Measurements from ENCODE around the gene TSNAXIP1. TPM values are rescaled to one million over a fixed set of nuclear protein-coding genes. Genes with fewer than 3 reads are reported as not detected.
"Not testable (repeated sequence)": the region's sequence is repeated elsewhere in the genome, so short reads cannot be mapped to it uniquely, and the experiment has no call there.

The TSNAXIP1 gene
- total RNA-seq, 4 donors from 2014 or later: 0.55 TPM; not detected in 3

DNA sequence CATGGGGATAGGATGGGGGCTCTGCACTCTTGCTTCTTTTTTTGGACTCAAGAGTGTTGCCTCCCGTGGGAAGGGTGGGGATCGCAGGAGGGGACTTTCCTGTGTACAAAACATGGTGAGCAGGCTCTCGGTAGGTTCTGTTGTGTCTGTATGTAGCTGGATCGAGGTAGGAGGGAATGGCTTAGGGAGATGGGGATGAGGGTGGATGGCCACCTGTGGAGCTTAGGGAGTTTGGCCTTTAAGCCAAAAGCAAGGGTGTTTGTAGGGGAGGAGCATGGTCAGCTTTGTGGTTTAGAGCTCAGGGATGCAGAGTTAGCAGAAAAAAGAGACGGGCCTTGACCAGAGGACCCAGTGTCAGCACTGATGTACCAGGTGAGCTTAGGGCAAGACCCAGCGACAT lies 55.2 kb downstream of the TSNAXIP1 start:
- TF ChIP-seq EP300 (IDR thresholded peaks at IDR 0.05; ENCODE audit: low read depth) (no peak), POLR2A (IDR thresholded peaks at IDR 0.05) (no peak), POLR2AphosphoS5 (IDR thresholded peaks at IDR 0.05) (no peak)
- TF ChIP-seq, protein P1, sequence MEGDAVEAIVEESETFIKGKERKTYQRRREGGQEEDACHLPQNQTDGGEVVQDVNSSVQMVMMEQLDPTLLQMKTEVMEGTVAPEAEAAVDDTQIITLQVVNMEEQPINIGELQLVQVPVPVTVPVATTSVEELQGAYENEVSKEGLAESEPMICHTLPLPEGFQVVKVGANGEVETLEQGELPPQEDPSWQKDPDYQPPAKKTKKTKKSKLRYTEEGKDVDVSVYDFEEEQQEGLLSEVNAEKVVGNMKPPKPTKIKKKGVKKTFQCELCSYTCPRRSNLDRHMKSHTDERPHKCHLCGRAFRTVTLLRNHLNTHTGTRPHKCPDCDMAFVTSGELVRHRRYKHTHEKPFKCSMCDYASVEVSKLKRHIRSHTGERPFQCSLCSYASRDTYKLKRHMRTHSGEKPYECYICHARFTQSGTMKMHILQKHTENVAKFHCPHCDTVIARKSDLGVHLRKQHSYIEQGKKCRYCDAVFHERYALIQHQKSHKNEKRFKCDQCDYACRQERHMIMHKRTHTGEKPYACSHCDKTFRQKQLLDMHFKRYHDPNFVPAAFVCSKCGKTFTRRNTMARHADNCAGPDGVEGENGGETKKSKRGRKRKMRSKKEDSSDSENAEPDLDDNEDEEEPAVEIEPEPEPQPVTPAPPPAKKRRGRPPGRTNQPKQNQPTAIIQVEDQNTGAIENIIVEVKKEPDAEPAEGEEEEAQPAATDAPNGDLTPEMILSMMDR (IDR thresholded peaks at IDR 0.05): no peak
- 89% methylated on average over 6 of the region's 6 CpGs; no CpG with 5 or more reads in 1 of the 2 donors for WGBS, 2 donors (ENCODE audit: low coverage in 1 of 2)
- no peaks in the 10 kb centered on the region for H3K27me3 ChIP-seq
- H3K4me3 ChIP-seq: no peak overlapping the region
- in situ Hi-C loops (cut with MboI; ENCODE audit: low pct_ligation_motif_present in 1 of 4, low pct_unique_long_range_greater_than_20kb in 1 of 4, low sequenced_read_pairs in 3 of 4) (no loop called here), intact Hi-C loops (cut with DNase I; ENCODE audit: low total_unique reads) (no loop called here)
- H3K36me3 ChIP-seq: peaks cover 0 to 5% (median 0%) of the 10 kb centered on the region in 4 donors
- no peak overlapping the region for H3K27ac ChIP-seq
- DNase-seq: no peak
- peaks cover 8 to 48% (median 26%) of the 10 kb centered on the region in 4 donors for H3K4me1 ChIP-seq
- H3K9me3 ChIP-seq: no peaks in the 10 kb centered on the region

DNA sequence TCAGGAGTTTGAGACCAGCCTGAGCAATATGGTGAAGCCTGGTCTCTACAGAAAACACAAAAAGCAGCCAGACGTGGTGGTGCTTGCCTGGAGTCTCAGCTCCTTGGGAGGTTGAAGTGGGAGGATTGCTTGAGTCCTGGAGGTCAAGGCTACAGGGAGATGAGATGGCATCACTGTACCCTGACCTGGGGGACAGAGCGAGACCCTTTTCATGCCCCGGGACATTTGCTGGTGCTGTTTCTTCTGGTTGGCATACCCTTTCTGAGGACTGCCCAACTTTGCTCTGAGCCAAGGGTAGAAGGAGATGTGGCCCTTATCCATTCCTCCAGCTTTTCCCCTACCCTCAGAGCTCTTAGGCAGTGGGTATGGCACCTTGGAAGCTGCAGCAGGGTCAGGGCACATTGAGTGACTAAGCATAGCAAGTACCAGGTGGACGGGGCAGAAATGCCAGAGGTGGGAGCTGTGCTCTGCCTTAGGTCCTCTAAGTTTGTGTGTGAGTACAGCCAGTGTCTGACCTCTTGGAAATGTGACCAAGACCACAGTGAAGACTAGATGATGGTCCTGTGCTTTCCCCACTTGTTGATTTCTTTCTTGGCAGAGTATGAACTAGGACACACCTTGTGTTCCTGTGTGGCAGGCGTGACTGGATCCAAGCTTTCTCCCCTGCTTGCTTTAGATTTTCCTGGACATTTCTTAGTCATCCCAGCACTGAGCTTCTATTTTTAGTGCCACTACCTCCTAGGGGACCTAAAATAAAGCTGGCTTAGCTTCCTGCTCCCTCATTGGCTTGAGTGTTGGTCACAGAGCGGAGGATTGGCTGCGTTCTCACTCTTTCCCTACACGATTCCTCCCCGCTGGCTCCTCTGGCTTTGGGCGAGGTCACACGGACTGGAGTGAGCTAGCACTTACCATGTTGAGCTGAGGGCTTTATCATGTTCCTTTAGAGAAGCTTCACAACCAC lies 56.2 kb downstream of the TSNAXIP1 start:
- H3K36me3 ChIP-seq: peaks cover 0 to 15% (median 0%) of the 10 kb centered on the region in 4 donors
- peaks cover 0 to 38% (median 16%) of the 10 kb centered on the region in 4 donors for H3K4me1 ChIP-seq
- no peaks in the 10 kb centered on the region for H3K27me3 ChIP-seq
- intact Hi-C loops (cut with DNase I; ENCODE audit: low total_unique reads) (no loop called here), in situ Hi-C loops (cut with MboI; ENCODE audit: low pct_ligation_motif_present in 1 of 4, low pct_unique_long_range_greater_than_20kb in 1 of 4, low sequenced_read_pairs in 3 of 4) (no loop called here)
- TF ChIP-seq, protein P1 (IDR thresholded peaks at IDR 0.05): no peak
- TF ChIP-seq POLR2AphosphoS5 (IDR thresholded peaks at IDR 0.05): no peak
- TF ChIP-seq POLR2A (IDR thresholded peaks at IDR 0.05): no peak
- TF ChIP-seq EP300 (IDR thresholded peaks at IDR 0.05; ENCODE audit: low read depth): no peak
- H3K9me3 ChIP-seq: no peaks in the 10 kb centered on the region
- DNase-seq: no peak
- no peak overlapping the region for H3K4me3 ChIP-seq
- WGBS, 2 donors (ENCODE audit: low coverage in 1 of 2): 87 to 95% methylated on average over 4 to 11 of the region's 11 CpGs
- H3K27ac ChIP-seq: peak overlapping the region; percentile 22 to 62 (median 36)

DNA sequence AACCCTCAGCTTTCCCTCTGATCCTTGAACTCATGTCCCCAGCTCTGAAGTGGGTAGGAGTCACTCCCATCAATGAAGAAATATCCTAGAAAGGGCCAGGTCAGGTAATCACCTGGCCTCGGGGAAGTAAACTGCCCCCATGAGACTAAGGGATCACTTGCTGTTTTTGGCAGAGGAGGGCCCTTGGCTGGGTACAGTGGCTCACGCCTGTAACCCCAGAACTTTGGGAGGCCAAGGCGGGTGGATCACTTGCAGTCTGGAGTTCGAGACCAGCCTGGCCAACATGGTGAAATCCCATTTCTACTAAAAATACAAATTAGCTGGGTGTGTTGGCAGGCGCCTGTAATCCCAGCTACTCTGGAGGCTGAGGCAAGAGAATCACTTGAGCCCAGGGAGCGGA lies 57.4 kb downstream of the TSNAXIP1 start:
- H3K27me3 ChIP-seq; H3K9me3 ChIP-seq; H3K4me3 ChIP-seq; intact Hi-C loops (cut with DNase I; ENCODE audit: low total_unique reads); DNase-seq; in situ Hi-C loops (cut with MboI; ENCODE audit: low pct_ligation_motif_present in 1 of 4, low pct_unique_long_range_greater_than_20kb in 1 of 4, low sequenced_read_pairs in 3 of 4): not testable (repeated sequence)
- peaks cover 0 to 15% (median 4%) of the 10 kb centered on the region in 4 donors for H3K36me3 ChIP-seq
- H3K4me1 ChIP-seq: peaks cover 0 to 26% (median 5%) of the 10 kb centered on the region in 4 donors
- WGBS, 2 donors (ENCODE audit: low coverage in 1 of 2): 90 to 94% methylated on average over 2 to 6 of the region's 6 CpGs
- peak overlapping the region in 3 of 4 donors; percentile 19 to 62 (median 34) for H3K27ac ChIP-seq

DNA sequence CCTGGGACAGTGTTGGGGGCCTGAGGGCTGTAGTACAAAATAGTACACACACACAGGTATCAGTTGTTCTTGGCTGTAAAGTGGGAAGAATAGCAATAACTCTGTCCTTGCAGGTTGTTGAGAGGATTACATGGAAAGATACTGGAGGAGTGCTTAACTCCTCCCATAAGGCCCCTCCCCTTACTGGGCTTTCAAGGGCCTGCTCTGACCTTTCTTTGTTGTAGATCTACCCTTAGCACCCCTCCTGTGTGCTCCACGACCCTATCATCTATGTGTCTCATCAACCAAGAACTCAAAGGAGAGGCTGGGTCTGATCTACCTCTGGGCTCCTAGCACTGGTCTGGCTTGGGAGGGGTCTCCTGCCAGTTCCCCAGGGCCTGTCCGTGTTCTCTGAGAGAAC lies 57.9 kb downstream of the TSNAXIP1 start:
- Histone ChIP-seq H3K4me1 (peaks cover 0 to 23% (median 5%) of the 10 kb centered on the region in 4 donors), H3K4me3 (no peak overlapping the region), H3K36me3 (peaks cover 0 to 15% (median 4%) of the 10 kb centered on the region in 4 donors), H3K9me3 (no peaks in the 10 kb centered on the region), H3K27me3 (no peaks in the 10 kb centered on the region), H3K27ac (no peak overlapping the region)
- intact Hi-C loops (cut with DNase I; ENCODE audit: low total_unique reads): no loop called here
- 85 to 86% methylated on average over 1 to 2 of the region's 2 CpGs for WGBS, 2 donors (ENCODE audit: low coverage in 1 of 2)
- TF ChIP-seq, protein P1 (IDR thresholded peaks at IDR 0.05): no peak
- TF ChIP-seq POLR2A (IDR thresholded peaks at IDR 0.05) (no peak), EP300 (IDR thresholded peaks at IDR 0.05; ENCODE audit: low read depth) (no peak), POLR2AphosphoS5 (IDR thresholded peaks at IDR 0.05) (no peak)
- no peak for DNase-seq
- in situ Hi-C loops (cut with MboI; ENCODE audit: low pct_ligation_motif_present in 1 of 4, low pct_unique_long_range_greater_than_20kb in 1 of 4, low sequenced_read_pairs in 3 of 4): no loop called here
